Type B pancreatic cell (in vitro differentiated cells): Measurements from ENCODE around the gene HCK. TPM values are rescaled to one million over a fixed set of nuclear protein-coding genes. Genes with fewer than 3 reads are reported as not detected.
A peak's percentile ranks its signal among the peaks of the same experiment; 100 is the strongest.

Source experiments
- DNase-seq: peaks from one replicate; pipeline ENCODE4 v3.0.0; 2021; ENCODE audit warnings: mixed read lengths; ENCODE audit not compliant: unreplicated experiment; ENCODE audit errors: extremely low spot score
- H3K27ac Mint-ChIP-seq: 2 replicates; pipeline ENCODE4 v1.8.0; 2021; ENCODE audit warnings: mild to moderate bottlenecking, mixed read lengths
- H3K27me3 Mint-ChIP-seq: 2 replicates; pipeline ENCODE4 v1.8.0; 2021; ENCODE audit warnings: mixed read lengths
- H3K36me3 Mint-ChIP-seq: 2 replicates; pipeline ENCODE4 v1.8.0; 2021; ENCODE audit warnings: mixed read lengths
- H3K4me1 Mint-ChIP-seq: one replicate; pipeline ENCODE4 v1.8.0; 2021; ENCODE audit warnings: mixed read lengths; ENCODE audit not compliant: unreplicated experiment
- H3K4me3 Mint-ChIP-seq: 2 replicates; pipeline ENCODE4 v1.8.0; 2021; ENCODE audit warnings: mild to moderate bottlenecking, mixed read lengths
- H3K9me3 Mint-ChIP-seq: 2 replicates; pipeline ENCODE4 v1.8.0; 2021; ENCODE audit warnings: mixed read lengths
- total RNA-seq: library from RNA; stranded (reverse); gene quantifications from 2 replicates; pipeline ENCODE4 v1.2.1, GENCODE V29; 2021; ENCODE audit warnings: low replicate concordance
- TF ChIP-seq, protein P1 (sequence below): fragments of 200-600 bp; sonication (generic); conservative IDR thresholded peaks from 2 replicates; pipeline ENCODE4 v1.5.0; 2021; ENCODE audit warnings: antibody characterized with exemption, mild to moderate bottlenecking

The HCK gene
- total RNA-seq, 1 donor from 2014 or later: not detected

DNA sequence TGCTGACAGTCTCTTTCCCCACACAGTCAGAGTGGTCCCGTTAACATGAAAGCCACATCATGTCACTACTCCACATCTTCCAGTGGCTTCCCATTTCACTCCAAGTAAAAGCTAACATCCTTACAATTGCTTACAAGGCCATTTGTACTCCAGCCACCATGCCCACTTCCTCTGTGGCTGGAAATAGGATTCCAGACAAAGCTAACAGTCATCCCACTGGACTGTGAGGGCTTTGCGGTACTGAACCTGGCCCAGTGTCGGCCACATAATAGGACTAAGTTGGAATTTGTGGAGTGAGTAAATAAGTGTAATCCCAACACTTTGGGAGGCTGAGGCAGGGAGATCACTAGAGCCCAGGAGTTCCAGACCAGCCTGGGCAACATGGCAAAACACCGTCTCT lies 31.0 kb upstream of the HCK start:
- H3K36me3 Mint-ChIP-seq: no peaks in the 10 kb centered on the region
- peaks cover 18% of the 10 kb centered on the region for H3K4me1 Mint-ChIP-seq
- no peak overlapping the region for H3K27ac Mint-ChIP-seq
- H3K4me3 Mint-ChIP-seq: peak overlapping the region; percentile 61
- TF ChIP-seq, protein P1, sequence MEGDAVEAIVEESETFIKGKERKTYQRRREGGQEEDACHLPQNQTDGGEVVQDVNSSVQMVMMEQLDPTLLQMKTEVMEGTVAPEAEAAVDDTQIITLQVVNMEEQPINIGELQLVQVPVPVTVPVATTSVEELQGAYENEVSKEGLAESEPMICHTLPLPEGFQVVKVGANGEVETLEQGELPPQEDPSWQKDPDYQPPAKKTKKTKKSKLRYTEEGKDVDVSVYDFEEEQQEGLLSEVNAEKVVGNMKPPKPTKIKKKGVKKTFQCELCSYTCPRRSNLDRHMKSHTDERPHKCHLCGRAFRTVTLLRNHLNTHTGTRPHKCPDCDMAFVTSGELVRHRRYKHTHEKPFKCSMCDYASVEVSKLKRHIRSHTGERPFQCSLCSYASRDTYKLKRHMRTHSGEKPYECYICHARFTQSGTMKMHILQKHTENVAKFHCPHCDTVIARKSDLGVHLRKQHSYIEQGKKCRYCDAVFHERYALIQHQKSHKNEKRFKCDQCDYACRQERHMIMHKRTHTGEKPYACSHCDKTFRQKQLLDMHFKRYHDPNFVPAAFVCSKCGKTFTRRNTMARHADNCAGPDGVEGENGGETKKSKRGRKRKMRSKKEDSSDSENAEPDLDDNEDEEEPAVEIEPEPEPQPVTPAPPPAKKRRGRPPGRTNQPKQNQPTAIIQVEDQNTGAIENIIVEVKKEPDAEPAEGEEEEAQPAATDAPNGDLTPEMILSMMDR: no peak
- DNase-seq: no peak
- no peaks in the 10 kb centered on the region for H3K9me3 Mint-ChIP-seq
- peaks cover 86% of the 10 kb centered on the region for H3K27me3 Mint-ChIP-seq

DNA sequence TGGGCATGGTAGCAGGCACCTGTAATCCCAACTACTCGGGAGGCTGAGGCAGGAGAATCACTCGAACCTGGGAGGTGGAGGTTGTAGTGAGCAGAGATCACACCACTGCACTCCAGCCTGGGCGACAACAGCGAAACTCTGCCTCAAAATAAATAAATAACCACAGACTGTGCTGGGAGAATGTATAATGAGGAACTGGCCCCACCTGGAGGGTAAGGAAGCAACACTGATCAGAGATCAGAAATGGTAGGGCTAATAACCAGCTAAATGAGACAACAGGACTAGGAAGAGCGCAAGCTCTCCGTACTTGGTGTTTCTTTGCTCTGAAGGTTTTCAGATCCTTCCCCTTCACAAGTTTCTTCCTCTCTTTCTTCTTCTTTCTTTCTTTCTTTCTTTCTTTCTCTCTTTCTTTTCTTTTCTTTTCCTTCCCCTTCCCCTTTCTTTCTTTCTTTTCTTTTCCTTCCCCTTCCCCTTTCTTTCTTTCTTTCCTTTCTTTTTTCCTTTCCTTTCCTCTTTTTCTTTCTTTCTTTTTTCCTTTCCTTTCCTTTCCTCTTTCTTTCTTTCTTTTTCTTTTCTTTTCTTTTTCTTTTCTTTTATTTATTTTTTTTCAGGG lies 27.3 kb upstream of the HCK start:
- Mint-ChIP-seq H3K36me3 (no peaks in the 10 kb centered on the region), H3K27ac (no peak overlapping the region), H3K27me3 (peaks cover 83% of the 10 kb centered on the region), H3K4me3 (no peak overlapping the region), H3K4me1 (peaks cover 11% of the 10 kb centered on the region), H3K9me3 (no peaks in the 10 kb centered on the region)
- TF ChIP-seq, protein P1: no peak
- no peak for DNase-seq

DNA sequence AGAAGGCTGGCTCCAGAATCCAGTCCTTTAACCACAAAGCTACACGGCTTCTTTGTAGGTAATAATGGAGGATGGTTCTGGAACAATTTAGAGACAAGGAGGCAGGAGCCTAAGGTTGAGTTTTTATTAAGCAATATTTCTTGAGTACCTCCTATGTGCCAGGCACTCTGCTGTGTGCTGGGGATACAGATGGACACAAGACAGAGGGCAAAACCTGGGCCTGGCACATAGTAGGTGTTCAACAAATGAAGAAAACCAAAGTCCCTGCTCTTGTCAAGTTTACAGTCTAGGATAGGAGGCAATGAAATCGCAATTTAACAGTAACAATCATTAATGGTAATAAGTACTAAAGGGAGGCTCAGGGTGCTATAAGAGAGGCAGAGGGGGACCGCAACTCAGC lies 24.4 kb upstream of the HCK start:
- TF ChIP-seq, protein P1: no peak
- DNase-seq: no peak
- H3K4me3 Mint-ChIP-seq: no peak overlapping the region
- H3K36me3 Mint-ChIP-seq: no peaks in the 10 kb centered on the region
- no peaks in the 10 kb centered on the region for H3K9me3 Mint-ChIP-seq
- H3K27ac Mint-ChIP-seq: no peak overlapping the region
- H3K4me1 Mint-ChIP-seq: peaks cover 5% of the 10 kb centered on the region
- H3K27me3 Mint-ChIP-seq: peaks cover 78% of the 10 kb centered on the region

DNA sequence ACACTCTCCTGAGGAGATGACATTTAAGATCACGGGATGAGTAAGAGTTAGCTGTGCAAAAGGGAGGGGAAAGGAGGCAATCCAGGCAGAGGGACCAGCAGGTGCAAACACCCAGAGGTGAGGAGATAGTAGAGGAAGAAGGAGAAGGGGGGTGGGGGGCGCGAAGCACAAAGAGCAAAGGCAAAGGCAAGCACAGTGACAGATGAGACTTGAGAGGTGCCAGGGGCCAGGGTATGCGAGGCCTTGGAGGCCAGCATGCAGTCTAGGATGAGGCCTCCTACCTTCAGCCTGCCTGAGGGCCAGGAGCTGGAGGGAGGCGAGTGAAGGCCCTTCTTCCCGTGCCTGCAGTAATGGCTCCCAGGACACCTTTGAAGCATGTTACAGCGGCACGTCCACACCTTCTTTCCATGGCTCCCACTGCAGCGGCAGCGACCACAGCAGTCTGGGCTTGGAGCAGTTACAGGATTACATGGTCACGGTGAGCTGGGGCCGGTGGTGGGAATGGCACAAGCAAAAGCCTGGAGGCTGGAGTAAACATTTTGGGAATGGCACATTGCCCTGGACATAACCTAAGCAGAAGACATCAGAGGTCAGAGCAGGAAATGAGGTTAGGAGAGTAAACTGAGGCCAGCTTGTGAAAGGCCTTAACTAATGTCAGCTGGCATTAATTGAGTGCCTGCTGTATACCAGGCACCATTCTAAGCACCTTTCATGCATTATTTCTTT lies 23.2 kb upstream of the HCK start:
- TF ChIP-seq, protein P1: no peak
- Mint-ChIP-seq H3K27me3 (peaks cover 78% of the 10 kb centered on the region), H3K9me3 (no peaks in the 10 kb centered on the region), H3K36me3 (no peaks in the 10 kb centered on the region), H3K4me3 (peak overlapping the region; percentile 8), H3K27ac (no peak overlapping the region), H3K4me1 (peaks cover 5% of the 10 kb centered on the region)
- no peak for DNase-seq

DNA sequence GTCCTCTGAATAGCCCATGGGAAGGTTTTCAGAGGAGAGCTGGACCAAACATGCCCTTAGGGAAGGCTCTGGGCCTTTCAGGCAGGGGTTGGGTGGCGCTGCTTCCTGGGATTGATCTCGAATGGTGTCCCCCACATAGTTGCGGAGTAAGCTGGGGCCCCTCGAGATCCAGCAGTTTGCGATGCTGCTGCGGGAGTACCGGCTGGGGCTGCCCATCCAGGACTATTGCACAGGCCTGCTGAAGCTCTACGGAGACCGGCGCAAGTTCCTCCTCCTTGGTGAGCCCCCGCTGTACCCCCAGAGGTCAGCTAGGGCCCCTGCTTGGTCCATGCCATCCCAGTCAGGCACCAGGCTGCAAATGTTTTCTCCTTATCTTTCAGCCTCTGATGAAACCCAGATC lies 22.5 kb upstream of the HCK start:
- Mint-ChIP-seq H3K4me3 (no peak overlapping the region), H3K27ac (no peak overlapping the region), H3K4me1 (peaks cover 5% of the 10 kb centered on the region), H3K36me3 (no peaks in the 10 kb centered on the region), H3K9me3 (no peaks in the 10 kb centered on the region), H3K27me3 (peaks cover 76% of the 10 kb centered on the region)
- no peak for DNase-seq
- TF ChIP-seq, protein P1: no peak
